Measurements from ENCODE around the gene FAF1.
"Not testable (repeated sequence)": the region's sequence is repeated elsewhere in the genome, so short reads cannot be mapped to it uniquely, and the experiment has no call there.

Gene FAF1

GRCh38 chr1:50910356-50910755 is 49.7 kb downstream of the FAF1 start:
- DNase-seq (ENCODE audit: low read depth in 2 of 2), result not testable (repeated sequence)

DNA sequence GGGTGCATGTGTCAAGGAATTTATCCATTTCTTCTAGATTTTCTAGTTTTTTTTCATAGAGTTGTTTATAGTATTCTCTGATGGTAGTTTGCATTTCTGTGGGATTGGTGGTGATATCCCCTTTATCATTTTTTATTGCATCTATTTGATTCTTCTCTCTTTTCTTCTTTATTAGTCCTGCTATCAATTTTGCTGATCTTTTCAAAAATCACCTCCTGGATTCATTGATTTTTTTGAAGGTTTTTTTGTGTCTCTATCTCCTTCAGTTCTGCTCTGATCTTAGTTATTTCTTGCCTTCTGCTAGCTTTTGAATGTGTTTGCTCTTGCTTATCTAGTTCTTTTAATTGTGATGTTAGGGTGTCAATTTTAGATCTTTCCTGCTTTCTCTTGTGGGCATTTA is 52.5 kb downstream of the FAF1 start:
- DNase-seq (ENCODE audit: low read depth in 2 of 2), result not testable (repeated sequence)

GRCh38 chr1:50906050-50906449 is 54.0 kb downstream of the FAF1 start:
- DNase-seq (ENCODE audit: low read depth in 2 of 2), result not testable (repeated sequence)

- no peak for DNase-seq (ENCODE audit: low read depth in 2 of 2)
Observed at GRCh38 chr1:50902419-50902818, 57.6 kb downstream of the FAF1 start.

- DNase-seq (ENCODE audit: low read depth in 2 of 2), result no peak
Observed at GRCh38 chr1:50901872-50902271, 58.2 kb downstream of the FAF1 start.

DNA sequence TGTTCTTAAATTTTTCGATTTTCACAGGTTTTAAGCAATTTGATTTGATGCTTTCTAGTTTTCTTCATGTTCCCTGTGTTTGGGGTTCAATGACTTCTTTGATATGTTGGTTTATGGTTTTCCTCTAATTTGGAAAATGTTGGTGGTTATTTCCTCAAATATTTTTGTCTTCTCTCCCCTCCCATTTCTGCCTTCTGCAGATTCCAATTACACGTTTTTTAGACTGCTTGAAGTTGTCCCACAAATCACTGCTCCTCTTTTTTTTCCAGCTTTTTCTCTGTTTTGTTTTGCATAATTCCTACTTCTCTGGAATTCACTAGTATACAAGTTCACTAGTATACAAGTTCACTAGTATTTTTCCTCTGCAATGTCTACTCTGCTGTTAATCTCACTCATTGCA is 61.3 kb downstream of the FAF1 start:
- no peak for DNase-seq (ENCODE audit: low read depth in 2 of 2)

- DNase-seq (ENCODE audit: low read depth in 2 of 2), result no peak
Observed at GRCh38 chr1:50894340-50894739, 65.7 kb downstream of the FAF1 start.

GRCh38 chr1:50893466-50893865 is 66.6 kb downstream of the FAF1 start:
- DNase-seq (ENCODE audit: low read depth in 2 of 2), result no peak

DNA sequence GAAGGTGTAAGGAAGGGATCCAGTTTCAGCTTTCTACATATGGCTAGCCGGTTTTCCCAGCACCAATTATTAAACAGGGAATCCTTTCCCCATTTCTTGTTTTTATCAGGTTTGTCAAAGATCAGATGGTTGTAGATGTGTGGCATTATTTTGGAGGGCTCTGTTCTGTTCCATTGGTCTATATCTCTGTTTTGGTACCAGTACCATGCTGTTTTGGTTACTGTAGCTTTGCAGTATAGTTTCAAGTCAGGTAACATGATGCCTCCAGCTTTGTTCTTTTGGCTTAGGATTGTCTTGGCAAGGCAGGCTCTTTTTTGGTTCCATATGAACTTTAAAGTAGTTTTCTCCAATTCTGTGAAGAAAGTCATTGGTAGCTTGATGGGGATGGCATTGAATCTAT is 72.5 kb downstream of the FAF1 start:
- not testable (repeated sequence) for DNase-seq (ENCODE audit: low read depth in 2 of 2)

DNA sequence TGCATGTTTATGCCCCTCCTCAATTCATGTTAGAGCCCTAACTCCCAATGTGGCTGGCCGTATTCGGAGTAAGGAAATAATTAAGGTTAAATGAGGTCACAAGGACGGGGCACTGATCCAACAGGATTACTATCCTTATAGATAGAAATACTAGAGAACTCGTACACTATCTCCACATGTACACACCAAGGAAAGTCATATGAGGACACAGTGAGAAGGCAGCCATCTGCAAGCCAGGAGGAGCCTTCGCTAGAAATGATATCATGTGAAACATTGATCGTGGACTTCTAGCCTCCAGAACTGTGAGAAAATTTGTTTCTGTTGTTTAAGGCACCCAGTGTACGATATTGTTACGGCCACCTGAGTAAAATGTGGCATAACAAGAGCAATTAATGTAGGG is 79.7 kb downstream of the FAF1 start:
- DNase-seq (ENCODE audit: low read depth in 2 of 2), result no peak

GRCh38 chr1:50879137-50879536 is 80.9 kb downstream of the FAF1 start:
- DNase-seq (ENCODE audit: low read depth in 2 of 2), result no peak

- DNase-seq (ENCODE audit: low read depth in 2 of 2), result no peak
Observed at GRCh38 chr1:50878434-50878833, 81.6 kb downstream of the FAF1 start.

GRCh38 chr1:50877641-50878040 is 82.4 kb downstream of the FAF1 start:
- no peak for DNase-seq (ENCODE audit: low read depth in 2 of 2)

DNA sequence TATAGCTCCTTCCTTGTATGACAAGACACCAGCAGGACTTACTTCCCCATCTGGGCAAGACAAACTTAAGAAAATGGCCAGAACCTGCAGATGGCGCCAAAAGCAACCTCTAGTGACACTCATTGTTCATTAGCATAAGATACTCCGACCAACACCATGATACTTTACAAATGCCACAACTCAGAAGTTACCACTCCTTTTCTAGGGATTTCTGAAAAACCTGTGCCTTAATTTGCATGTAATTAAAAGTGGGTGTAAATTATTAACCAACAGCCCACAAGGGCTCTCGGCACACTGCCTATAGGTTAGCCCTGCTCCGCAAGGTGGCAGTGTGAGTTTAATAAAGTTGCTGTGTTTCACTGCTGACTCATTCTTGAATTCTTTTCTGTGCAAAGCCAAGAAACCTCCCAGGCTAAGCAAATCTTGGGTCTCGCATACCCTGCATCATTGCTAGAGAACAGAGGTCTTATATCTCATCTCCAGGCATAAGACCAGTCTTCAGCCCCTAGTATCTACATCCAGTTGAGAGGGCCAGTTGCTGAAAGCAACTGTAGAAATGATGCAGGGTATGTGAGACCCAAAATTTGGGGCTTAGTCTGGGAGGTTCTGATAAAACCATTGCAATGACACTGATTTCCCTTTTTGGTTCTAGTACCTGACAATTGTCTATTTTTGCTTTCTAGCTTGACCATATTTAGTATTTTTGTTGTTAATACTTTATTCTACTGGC is 86.4 kb downstream of the FAF1 start:
- peak; percentile 8 to 27 for DNase-seq (ENCODE audit: low read depth in 2 of 2)

DNA sequence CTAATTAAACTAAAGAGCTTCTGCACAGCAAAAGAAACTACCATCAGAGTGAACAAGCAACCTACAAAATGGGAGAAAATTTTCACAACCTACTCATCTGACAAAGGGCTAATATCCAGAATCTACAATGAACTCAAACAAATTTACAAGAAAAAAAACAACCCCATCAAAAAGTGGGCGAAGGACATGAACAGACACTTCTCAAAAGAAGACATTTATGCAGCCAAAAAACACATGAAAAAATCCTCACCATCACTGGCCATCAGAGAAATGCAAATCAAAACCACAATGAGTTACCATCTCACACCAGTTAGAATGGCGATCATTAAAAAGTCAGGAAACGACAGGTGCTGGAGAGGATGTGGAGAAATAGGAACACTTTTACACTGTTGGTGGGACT is 95.2 kb downstream of the FAF1 start:
- not testable (repeated sequence) for DNase-seq (ENCODE audit: low read depth in 2 of 2)

GRCh38 chr1:50861772-50862171 is 98.3 kb downstream of the FAF1 start:
- no peak for DNase-seq (ENCODE audit: low read depth in 2 of 2)

- DNase-seq (ENCODE audit: low read depth in 2 of 2), result no peak
Observed at GRCh38 chr1:50860702-50861101, 99.4 kb downstream of the FAF1 start.

DNA sequence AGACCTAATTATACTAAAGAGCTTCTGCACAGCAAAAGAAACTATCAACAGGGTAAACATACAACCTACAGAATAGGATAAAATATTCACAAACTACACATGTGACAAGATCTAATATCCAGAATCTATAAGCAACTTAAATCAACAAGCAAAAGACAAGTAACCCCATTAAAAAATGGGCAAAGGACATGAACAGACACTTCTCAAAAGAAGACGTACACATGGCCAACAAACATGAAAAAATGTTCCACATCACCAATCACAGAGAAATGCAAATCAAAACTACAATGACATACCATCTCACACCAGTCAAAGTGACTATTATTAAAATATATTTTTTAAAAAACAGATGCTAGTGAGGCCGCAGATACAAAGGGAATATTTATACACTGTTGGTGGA is 99.8 kb downstream of the FAF1 start:
- no peak for DNase-seq (ENCODE audit: low read depth in 2 of 2)

DNA sequence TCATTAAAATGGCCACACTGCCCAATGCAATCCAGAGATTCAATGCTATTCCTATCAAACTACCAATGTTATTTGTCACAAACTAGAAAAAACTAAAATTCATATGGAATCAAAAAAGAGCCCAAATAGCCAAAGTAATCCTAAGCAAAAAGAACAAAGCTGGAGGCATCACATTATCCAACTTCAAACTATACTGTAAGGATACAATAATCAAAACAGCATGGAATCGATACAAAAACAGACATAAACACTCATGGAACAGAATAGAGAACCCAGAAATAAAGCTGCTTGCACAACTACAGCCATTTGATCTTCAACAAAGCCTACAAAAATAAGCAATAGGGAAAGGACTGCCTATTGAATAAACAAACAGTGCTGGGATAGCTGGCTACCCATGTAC is 100.4 kb downstream of the FAF1 start:
- no peak for DNase-seq (ENCODE audit: low read depth in 2 of 2)

DNA sequence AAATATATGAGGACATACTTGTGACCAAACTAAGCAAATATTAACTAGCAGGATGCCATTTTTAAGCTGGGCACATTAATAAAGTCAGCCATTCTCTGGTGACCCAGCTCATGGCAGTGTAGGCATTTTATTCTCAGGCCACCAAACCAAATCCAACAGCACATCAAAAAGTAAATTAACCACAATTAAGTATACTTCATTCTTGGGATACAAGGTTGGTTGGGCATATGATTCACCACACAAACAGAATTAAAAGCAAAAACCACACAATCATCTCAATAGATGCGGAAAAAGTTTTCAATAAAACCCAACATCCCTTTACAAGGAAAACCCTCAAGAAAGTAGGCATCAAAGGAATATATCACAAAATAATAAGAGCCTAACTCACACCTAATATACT is 101.3 kb downstream of the FAF1 start:
- no peak for DNase-seq (ENCODE audit: low read depth in 2 of 2)

GRCh38 chr1:50857702-50858101 is 102.4 kb downstream of the FAF1 start:
- DNase-seq (ENCODE audit: low read depth in 2 of 2), result no peak

DNA sequence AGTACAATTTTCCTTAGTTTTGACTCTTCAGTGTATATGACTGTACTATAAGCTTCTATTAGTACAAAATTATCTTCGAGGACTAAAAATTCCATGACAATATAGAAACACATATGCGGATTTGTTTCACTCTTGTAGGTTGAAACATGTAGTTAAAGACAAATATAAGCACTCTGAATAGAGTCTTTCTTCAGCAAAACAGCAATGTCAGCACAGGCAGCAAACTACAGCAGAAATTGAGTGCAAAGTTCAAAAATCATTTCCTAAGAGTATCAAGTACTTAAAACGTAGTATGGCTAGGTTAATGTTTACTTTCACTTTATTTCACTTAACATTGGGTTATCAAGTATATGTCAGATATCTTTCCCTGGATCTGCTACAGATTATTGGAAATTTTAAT is 106.7 kb downstream of the FAF1 start:
- no peak for DNase-seq (ENCODE audit: low read depth in 2 of 2)

DNA sequence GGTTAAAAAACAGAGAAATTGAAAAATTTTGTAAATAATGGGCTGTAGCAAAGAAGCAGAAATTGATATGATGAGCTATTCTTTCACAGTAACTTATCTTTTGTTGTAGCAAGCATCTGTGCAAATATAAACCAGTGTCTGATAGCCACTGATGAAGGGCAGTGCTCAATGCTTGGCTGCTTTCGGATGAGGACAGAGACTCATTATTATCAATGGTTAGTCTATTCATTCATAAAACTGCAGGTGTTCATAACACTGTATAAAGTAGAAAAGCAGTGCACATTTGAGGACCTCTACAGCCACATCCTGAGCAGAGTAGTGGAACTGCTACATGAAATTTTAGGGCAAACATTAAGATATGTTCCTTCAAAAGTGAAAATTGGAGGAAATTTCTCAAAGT is 107.2 kb downstream of the FAF1 start:
- DNase-seq (ENCODE audit: low read depth in 2 of 2), result no peak

- no peak for DNase-seq (ENCODE audit: low read depth in 2 of 2)
Observed at GRCh38 chr1:50851466-50851865, 108.6 kb downstream of the FAF1 start.
